HG03575 (cell line): ENCODE data around the gene PRKCD.

Source experiments
- ATAC-seq: cut with Tn5 transposase; IDR thresholded peaks from one replicate; pipeline ENCODE4 v1.9.1; 2021; ENCODE audit not compliant: unreplicated experiment, insufficient number of reproducible peaks, low FRiP score; ENCODE audit errors: extremely low read depth

The PRKCD gene

GRCh38 chr3:53198256-53198977 lies 37.4 kb downstream of the PRKCD start:
- no peak for ATAC-seq

GRCh38 chr3:53198996-53199395 lies 38.0 kb downstream of the PRKCD start:
- no peak for ATAC-seq

GRCh38 chr3:53199834-53200233 lies 38.8 kb downstream of the PRKCD start:
- ATAC-seq: no peak

GRCh38 chr3:53200501-53201498 lies 39.8 kb downstream of the PRKCD start:
- no peak for ATAC-seq

- no peak for ATAC-seq
Measured at GRCh38 chr3:53202331-53203015, 41.5 kb downstream of the PRKCD start.

GRCh38 chr3:53211706-53212702 lies 51.0 kb downstream of the PRKCD start:
- ATAC-seq: no peak

- no peak for ATAC-seq
Measured at GRCh38 chr3:53213276-53213675, 52.3 kb downstream of the PRKCD start.

GRCh38 chr3:53215816-53216215 lies 54.8 kb downstream of the PRKCD start:
- ATAC-seq: no peak

GRCh38 chr3:53216723-53217122 lies 55.7 kb downstream of the PRKCD start:
- no peak for ATAC-seq

- ATAC-seq: no peak
Measured at GRCh38 chr3:53217175-53217574, 56.2 kb downstream of the PRKCD start.

- no peak for ATAC-seq
Measured at GRCh38 chr3:53218131-53218530, 57.1 kb downstream of the PRKCD start.

- ATAC-seq: no peak
Measured at GRCh38 chr3:53219895-53220483, 59.0 kb downstream of the PRKCD start.

- no peak for ATAC-seq
Measured at GRCh38 chr3:53221345-53221744, 60.3 kb downstream of the PRKCD start.

- ATAC-seq: no peak
Measured at GRCh38 chr3:53221827-53222182, 60.8 kb downstream of the PRKCD start.

- ATAC-seq: no peak
Measured at GRCh38 chr3:53222183-53222901, 61.3 kb downstream of the PRKCD start.

- no peak for ATAC-seq
Measured at GRCh38 chr3:53223025-53223424, 62.0 kb downstream of the PRKCD start.

- ATAC-seq: no peak
Measured at GRCh38 chr3:53223541-53223966, 62.5 kb downstream of the PRKCD start.
